Measurements from ENCODE around the gene SH3BP2.

GRCh38 chr4:2802618-2803531 is 10.0 kb downstream of the SH3BP2 start:
- TF ChIP-seq EZH2 (IDR thresholded peaks at IDR 0.05; ENCODE audit: low read depth) (no peak), CTCF (conservative IDR thresholded peaks at IDR 0.05) (no peak)

Data from PC-9 (cell line).